ENCODE results near the gene ZNF331.

The ZNF331 gene

GRCh38 chr19:53577968-53578367 lies 40.0 kb downstream of the ZNF331 start:
- no peak for TF ChIP-seq CTCF (IDR thresholded peaks at IDR 0.05; ENCODE audit: insufficient read depth, low read depth, low read length, missing control alignments)
- no peak for DNase-seq (ENCODE audit: low read depth)
- no peak overlapping the region for H3K4me3 ChIP-seq (ENCODE audit: low read depth, low read length)

GRCh38 chr19:53579518-53579917 lies 41.6 kb downstream of the ZNF331 start:
- TF ChIP-seq CTCF (IDR thresholded peaks at IDR 0.05; ENCODE audit: insufficient read depth, low read depth, low read length, missing control alignments): no peak
- H3K4me3 ChIP-seq (ENCODE audit: low read depth, low read length): no peak overlapping the region
- no peak for DNase-seq (ENCODE audit: low read depth)

- no peak overlapping the region for H3K4me3 ChIP-seq (ENCODE audit: low read depth, low read length)
- TF ChIP-seq CTCF (IDR thresholded peaks at IDR 0.05; ENCODE audit: insufficient read depth, low read depth, low read length, missing control alignments): no peak
These were observed 43.2 kb downstream of the ZNF331 start for GRCh38 chr19:53580871-53581835.

GRCh38 chr19:53581871-53582279 lies 43.9 kb downstream of the ZNF331 start:
- no peak for DNase-seq (ENCODE audit: low read depth)
- TF ChIP-seq CTCF (IDR thresholded peaks at IDR 0.05; ENCODE audit: insufficient read depth, low read depth, low read length, missing control alignments): no peak
- H3K4me3 ChIP-seq (ENCODE audit: low read depth, low read length): no peak overlapping the region

More at GRCh38 chr19:53580871-53581835, 43.2 kb downstream of the ZNF331 start:
- DNase-seq (ENCODE audit: low read depth): no peak

GRCh38 chr19:53583181-53583580 lies 45.2 kb downstream of the ZNF331 start:
- no peak for DNase-seq (ENCODE audit: low read depth)
- TF ChIP-seq CTCF (IDR thresholded peaks at IDR 0.05; ENCODE audit: insufficient read depth, low read depth, low read length, missing control alignments): no peak
- H3K4me3 ChIP-seq (ENCODE audit: low read depth, low read length): no peak overlapping the region

- H3K4me3 ChIP-seq (ENCODE audit: low read depth, low read length): no peak overlapping the region
- DNase-seq (ENCODE audit: low read depth): no peak
- TF ChIP-seq CTCF (IDR thresholded peaks at IDR 0.05; ENCODE audit: insufficient read depth, low read depth, low read length, missing control alignments): no peak
These were observed 48.3 kb downstream of the ZNF331 start for GRCh38 chr19:53586277-53586691.
